HL-60 (cell line): ENCODE data around the gene PTRH2.

Source experiments
- GABPA ChIP-seq: IDR thresholded peaks from 2 replicates; pipeline ENCODE4 v1.6.1; 2012; ENCODE audit warnings: low read depth
- POLR2AphosphoS5 ChIP-seq: IDR thresholded peaks from 2 replicates; pipeline ENCODE4 v1.6.1; 2012; ENCODE audit warnings: low read depth
- TF ChIP-seq, protein P1 (sequence below): IDR thresholded peaks from one replicate; pipeline ENCODE4 v1.5.1; 2011; ENCODE audit warnings: low read length, control low read depth, inconsistent platforms; ENCODE audit not compliant: insufficient read depth
- TF ChIP-seq, protein P2 (sequence below): IDR thresholded peaks from 2 replicates; pipeline ENCODE4 v1.6.1; 2012; ENCODE audit warnings: low read depth; ENCODE audit not compliant: insufficient replicate concordance

DNA sequence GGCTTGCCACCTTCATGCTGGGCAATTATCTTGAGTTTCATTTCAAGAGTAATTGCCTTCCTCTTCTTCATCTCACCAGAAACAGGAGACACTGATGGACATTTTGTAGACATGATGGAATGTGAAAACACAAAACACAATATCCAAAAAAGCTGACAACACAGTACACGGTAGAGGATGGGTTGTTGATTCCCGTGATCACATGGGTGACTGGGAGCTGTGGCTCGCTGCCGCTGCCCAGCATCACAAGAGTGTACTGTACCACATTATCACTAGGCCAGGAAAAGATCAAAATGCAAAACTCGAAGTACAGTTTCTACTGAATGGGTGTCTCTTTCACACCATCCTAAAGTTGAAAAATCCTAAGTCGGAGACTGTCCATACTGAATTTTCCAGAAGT is 7.4 kb downstream of the PTRH2 start:
- TF ChIP-seq, protein P1, sequence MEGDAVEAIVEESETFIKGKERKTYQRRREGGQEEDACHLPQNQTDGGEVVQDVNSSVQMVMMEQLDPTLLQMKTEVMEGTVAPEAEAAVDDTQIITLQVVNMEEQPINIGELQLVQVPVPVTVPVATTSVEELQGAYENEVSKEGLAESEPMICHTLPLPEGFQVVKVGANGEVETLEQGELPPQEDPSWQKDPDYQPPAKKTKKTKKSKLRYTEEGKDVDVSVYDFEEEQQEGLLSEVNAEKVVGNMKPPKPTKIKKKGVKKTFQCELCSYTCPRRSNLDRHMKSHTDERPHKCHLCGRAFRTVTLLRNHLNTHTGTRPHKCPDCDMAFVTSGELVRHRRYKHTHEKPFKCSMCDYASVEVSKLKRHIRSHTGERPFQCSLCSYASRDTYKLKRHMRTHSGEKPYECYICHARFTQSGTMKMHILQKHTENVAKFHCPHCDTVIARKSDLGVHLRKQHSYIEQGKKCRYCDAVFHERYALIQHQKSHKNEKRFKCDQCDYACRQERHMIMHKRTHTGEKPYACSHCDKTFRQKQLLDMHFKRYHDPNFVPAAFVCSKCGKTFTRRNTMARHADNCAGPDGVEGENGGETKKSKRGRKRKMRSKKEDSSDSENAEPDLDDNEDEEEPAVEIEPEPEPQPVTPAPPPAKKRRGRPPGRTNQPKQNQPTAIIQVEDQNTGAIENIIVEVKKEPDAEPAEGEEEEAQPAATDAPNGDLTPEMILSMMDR, result no peak
- no peak for TF ChIP-seq POLR2AphosphoS5
- TF ChIP-seq GABPA, result no peak
- TF ChIP-seq, protein P2, sequence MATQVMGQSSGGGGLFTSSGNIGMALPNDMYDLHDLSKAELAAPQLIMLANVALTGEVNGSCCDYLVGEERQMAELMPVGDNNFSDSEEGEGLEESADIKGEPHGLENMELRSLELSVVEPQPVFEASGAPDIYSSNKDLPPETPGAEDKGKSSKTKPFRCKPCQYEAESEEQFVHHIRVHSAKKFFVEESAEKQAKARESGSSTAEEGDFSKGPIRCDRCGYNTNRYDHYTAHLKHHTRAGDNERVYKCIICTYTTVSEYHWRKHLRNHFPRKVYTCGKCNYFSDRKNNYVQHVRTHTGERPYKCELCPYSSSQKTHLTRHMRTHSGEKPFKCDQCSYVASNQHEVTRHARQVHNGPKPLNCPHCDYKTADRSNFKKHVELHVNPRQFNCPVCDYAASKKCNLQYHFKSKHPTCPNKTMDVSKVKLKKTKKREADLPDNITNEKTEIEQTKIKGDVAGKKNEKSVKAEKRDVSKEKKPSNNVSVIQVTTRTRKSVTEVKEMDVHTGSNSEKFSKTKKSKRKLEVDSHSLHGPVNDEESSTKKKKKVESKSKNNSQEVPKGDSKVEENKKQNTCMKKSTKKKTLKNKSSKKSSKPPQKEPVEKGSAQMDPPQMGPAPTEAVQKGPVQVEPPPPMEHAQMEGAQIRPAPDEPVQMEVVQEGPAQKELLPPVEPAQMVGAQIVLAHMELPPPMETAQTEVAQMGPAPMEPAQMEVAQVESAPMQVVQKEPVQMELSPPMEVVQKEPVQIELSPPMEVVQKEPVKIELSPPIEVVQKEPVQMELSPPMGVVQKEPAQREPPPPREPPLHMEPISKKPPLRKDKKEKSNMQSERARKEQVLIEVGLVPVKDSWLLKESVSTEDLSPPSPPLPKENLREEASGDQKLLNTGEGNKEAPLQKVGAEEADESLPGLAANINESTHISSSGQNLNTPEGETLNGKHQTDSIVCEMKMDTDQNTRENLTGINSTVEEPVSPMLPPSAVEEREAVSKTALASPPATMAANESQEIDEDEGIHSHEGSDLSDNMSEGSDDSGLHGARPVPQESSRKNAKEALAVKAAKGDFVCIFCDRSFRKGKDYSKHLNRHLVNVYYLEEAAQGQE, result no peak
